Spleen (tissue), 7 donors: ENCODE measurements around the gene KREMEN2.

Source experiments
- CTCF ChIP-seq, 11 experiments: fragments of 200-600 bp in 7 of 11; fragments of 450-650 bp in 4 of 11; sonication (generic) in 4 of 11; IDR thresholded peaks in 8 of 11; conservative IDR thresholded peaks in 3 of 11; 1 replicate in 7 of 11; 2 replicates in 4 of 11; pipeline versions ENCODE4 v1.4.0 to v1.8.0; 2016 to 2021; ENCODE audit warnings: antibody characterized with exemption in 11 of 11, inconsistent platforms in 4 of 11, mild to moderate bottlenecking in 1 of 11
- POLR2A ChIP-seq, 3 donors: fragments of 450-650 bp; IDR thresholded peaks; one replicate each; pipeline ENCODE4 v1.5.1; 2017; ENCODE audit warnings: antibody characterized with exemption in 3 of 3, mild to moderate bottlenecking in 1 of 3
- donor health status: DM: no; HTN: no; CAD: no; lungs with moderate emphysema.
- donor health status: DM: no; HTN: no; CAD: no.
- donor health status: DM: no; HTN: no; CAD: no.

DNA sequence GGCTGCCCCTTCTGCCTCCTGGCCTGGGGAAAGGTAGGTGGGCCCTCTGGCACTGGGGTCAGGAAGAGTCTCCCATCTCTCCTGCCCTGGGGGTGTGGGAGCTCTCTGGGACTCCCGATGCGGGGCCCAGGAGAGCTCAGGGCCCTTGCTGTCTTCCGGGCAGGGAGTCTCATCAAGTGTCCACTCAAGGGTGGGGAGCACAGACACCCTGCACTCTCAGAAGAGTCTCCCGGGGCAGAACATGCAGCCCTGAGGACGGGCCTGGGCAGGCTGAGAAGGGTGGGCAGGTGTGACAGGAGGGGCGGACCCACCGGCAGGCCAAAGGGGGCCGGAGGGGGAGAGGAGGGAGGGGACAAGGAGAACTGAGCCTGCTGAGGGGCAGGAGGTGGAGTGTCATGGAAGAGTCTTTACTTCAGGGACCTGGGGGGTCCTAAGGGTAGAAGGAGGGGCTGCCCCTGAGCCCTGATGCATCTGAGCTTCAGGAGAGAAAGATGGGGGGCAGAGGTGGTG is 24.6 kb downstream of the KREMEN2 start:
- TF ChIP-seq POLR2A (IDR thresholded peaks at IDR 0.05) (no peak), CTCF (IDR thresholded peaks at IDR 0.05 in 8 of 11, conservative IDR thresholded peaks at IDR 0.05 in 3 of 11) (no peak)
